NCI-H1930 (cell line): Measurements from ENCODE around the gene CHST14.
A peak's percentile ranks its signal among the peaks of the same experiment; 100 is the strongest.

Experiments used
- DNase-seq, 2 experiments: peaks; one replicate each; lab custom pipeline; 2025; lab: John Stamatoyannopoulos, UW

Gene CHST14, protein sequence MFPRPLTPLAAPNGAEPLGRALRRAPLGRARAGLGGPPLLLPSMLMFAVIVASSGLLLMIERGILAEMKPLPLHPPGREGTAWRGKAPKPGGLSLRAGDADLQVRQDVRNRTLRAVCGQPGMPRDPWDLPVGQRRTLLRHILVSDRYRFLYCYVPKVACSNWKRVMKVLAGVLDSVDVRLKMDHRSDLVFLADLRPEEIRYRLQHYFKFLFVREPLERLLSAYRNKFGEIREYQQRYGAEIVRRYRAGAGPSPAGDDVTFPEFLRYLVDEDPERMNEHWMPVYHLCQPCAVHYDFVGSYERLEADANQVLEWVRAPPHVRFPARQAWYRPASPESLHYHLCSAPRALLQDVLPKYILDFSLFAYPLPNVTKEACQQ

DNA sequence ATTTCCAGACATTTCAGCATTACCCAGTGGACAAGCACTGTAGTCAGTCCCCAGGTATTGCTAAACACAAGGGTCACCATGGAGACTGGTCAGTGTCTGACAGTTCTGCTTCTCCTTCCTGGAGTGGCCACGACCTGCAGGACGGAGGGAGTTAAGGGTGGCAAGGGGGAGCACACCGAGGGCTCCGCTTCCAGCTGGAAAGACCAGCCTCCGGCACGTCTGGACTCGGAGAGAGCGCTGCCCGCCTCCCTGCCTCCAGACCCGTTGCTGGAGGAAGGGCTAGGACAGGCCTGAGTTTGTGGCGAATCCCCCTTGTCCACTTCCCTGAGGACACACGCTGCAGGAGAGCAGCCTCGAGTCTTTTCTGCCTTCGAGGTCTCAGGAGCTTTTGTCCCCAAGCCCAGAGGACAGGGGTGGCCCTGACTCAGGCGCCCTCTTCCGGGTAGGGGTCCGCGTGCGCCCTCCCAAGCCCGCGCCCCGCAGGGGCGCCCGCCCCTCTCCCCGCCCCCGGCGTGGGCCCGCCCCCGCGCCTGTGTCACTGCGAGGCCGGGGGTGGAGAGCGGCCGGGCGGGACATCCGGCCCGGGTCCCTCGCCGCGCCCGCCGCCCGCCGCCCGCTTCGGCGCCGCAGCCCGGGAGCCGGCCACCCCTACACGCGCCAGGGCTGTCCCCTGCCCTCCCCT, at the start of gene CHST14:
CHST14 (plus strand) TSS at position 562 of the 682 bp plus-strand sequence. CDS start 230 bp downstream, outside the sequence.
- peak; percentile 31 to 67 for DNase-seq

DNA sequence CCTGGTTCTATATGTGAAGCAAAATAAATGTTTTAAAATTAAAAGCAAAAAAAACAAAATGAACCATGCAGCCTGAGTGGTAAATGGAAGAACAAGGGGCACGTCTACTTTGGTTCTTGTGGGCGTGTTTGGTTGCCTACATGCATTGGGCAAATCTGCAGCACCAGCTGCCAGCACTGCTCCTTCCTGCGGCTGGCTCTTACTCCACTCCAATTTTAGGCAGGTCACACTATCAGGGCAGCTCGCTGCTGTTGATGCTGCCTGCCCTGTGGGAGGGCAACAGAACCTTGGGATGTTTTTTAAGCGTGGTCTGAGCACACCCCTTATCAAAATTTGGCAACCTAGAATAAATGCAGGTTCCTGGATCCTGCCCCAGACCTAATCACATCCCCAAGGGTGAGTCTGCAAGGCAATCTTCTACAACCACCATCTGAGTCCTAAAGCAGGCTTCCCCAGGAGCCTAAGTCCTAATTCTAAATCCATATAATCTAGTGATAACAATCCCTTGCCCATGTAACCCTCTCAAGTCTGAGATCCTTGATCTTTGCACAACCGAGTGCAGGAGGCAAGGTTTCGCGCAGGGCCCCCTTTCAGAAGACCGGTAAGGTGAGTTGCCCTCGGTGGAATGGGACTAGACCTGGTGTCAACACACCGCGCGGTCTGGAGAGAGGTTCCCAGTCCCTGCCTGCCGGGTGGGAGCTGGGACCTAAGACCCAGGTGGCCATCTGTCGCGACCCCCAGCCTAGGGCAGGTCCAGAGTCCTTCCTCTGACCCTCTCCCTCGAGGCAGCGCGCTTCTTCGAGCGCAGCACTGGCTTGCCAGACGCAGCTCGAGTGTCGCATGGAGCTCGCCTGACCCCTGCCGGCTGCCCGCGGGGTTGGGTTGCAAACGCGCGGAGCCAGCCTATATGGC, 49.3 kb upstream of the CHST14 start:
- DNase-seq = peak in 1 of 2 experiments; percentile 64

DNA sequence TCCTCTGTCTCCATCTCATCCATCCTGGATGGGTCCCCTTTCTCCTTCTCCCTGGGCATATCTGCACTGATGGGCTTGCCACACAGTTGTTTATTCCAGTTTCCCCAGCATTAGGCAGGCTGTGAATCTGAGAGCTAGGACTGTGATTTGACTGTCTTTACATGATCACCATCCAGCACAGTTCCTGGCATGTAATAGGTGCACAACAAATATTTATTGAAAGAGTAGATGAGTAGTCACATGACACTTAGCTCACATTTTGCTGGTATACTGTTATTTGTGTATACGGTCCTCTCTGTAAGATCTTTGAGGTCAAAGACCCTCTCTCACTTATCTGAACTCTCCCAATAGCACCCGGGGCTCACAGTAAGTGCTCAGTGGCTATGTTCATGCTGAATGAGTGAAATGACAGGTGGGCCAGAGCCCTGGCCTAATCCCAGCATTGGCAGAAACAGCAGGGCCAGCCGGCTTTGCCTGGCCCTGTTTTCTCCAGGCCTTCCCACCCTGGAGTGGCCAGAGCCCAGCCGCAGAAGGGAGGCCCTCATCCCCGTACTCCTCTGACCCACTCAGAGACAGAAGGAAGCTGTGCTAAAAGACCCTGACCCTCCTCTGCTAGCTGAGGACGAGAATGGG, 46.2 kb upstream of the CHST14 start:
- DNase-seq = no peak

DNA sequence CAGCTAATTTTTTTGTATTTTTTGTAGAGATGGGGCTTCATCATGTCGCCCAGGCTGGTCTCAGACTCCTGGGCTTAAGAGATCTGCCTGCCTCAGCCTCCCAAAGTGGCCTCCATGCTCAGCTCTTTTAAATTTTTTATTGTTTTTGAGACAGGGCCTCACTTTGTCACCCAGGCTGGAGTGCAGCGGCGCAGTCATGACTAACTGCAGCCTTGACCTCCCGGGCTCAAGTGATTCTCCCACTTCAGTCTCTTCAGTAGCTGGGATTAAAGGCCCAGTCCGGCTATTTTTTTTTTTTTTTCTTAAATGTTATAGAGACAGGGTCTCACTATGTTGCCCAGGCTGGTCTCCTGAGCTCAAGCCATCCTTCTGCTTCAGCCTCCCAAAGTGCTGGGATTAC, 45.1 kb upstream of the CHST14 start:
- DNase-seq = no peak

DNA sequence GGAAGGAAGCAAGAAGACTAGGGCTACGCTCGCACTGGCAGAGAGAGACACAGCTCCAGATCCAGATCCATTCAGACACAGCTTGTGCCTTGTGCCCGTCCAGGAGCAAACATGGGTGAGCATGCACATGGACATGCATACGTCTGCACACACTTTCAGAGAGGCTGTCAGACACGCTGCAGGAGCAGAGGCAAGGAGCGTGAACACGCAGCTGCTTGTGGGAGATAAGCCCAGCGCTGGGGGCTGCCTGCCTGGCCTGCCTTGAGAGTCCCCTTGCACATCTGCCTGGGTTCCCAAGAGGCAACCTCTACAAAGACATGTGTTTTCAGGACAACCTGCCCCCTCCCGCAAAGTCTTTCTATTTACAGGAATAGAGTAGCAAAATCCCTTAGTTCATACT, 43.6 kb upstream of the CHST14 start:
- DNase-seq = no peak

DNA sequence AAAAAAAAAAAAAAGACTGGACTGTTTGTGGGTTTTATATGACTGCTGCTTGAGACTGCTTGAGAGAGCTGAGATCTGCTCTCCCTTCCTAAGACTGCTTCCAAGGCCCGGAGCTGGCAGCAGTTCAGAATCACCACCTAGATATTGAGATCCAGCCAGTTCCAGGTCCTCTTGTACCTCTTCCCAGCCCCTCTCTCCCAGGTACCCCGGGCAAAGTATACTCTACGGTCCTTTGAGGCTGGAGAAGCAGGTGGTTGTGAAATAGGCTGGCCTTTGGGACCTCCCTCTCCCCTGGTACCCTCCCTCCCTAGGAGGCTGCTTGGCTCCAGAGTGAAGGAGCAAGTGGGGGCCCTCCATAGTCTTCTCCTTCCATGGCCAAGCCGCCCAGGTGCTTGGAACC, 42.6 kb upstream of the CHST14 start:
- DNase-seq = no peak

DNA sequence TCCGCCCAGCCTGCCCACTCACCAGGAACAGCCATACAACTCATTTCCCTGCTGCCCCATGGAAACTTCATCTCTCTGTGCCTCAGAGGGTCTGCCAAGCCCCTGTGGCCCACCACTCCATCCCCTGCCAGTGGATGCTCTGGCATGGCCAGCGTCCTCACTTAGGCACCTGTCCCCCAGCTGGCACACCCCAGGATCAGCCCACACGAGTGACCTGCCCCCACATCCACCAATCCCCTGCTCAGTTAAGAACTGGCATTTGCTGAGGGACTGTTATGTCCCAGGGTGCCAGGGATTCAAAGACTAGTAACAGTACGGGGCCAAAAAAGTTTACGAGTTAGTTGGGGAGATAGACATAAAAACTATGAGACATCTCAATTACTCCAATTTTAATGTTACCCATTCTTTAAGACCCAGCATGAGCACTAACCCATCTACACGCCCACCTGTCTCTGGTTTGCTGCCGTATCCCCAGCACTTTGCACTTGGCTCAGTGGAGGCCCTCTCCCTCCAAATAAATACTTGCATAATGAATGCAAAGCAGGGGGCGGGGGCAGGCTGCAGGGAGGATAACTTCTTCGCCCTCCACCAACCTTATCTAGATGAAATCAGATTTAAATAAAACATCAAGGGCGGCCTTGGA, 41.6 kb upstream of the CHST14 start:
- DNase-seq = no peak

DNA sequence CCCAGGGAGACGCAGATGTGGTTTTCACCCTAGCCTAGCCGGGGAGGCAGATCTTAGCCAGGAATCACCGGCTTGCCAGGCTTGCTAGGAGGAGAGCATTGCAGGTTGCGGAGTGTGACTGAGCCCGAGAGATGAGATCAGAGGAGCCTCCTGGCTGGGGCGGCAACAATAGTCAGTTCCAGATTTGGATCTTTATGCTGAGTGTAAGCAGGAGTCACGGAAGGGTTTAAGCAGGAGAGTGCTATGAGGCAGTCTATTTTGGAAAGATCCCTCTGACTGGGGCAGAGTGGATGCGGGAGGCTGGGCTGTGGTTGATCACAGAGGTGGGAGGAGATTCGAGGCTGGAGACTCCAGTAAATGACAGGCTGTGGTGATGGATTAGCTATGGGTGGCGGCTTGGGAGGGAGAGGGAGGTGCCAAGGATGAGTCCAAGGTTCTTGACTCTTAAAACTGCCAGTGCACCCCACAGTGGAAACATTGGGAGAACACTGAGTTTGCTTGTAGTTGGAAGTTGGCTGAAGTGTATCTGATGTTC, 40.4 kb upstream of the CHST14 start:
- DNase-seq = no peak

DNA sequence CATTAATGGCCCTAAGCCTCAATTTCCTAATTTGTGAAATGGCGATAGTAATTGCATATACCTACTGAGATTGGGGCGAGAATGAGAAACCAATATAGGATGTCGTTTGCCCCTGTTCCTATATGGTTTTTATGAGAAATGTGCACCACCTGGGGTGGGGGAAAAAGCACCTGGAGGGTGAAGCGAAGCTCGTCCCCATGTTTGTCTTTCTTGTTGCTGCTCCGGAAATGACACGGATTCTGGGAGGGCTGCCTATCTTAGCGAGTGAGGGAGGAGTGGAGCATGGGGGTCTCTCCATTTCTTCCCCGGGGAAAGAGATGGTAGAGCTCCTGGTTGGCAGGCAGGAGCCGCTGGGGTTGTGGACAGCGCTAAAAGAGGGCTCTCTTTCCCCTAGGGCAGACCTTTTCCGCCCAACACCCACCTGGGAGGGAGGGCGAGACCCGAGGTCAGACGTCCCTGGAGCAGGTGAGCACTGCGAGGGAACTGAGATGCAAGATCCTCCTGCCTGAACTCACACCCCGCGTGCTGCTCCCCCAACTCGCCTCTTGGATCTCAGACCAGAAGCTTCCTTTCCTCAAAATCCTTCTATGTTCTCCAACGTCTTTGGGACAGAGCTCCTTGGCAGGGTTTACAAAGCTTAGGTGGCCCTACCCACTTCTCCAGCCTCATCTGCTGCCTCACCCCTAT, 35.6 kb upstream of the CHST14 start:
- no peak for DNase-seq

DNA sequence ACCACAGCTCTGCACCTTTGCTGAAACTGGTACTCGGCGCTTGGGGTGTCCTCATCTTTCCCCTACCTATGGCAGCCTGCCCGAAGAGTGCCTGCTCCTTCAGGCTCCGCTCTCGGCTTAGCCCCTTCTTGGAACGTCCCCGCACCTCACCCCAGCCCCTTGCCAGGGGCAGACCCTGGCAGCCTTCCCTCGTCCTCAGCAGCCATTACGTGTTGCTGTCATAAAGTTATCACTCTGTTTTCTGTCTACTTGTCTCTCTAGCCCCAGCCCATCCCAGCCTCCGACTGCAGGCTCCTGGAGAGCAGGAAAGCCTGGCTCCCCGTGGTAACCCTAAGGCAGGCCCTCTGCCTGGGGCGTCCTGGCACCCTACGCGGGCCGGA, 35.1 kb upstream of the CHST14 start:
- no peak for DNase-seq

DNA sequence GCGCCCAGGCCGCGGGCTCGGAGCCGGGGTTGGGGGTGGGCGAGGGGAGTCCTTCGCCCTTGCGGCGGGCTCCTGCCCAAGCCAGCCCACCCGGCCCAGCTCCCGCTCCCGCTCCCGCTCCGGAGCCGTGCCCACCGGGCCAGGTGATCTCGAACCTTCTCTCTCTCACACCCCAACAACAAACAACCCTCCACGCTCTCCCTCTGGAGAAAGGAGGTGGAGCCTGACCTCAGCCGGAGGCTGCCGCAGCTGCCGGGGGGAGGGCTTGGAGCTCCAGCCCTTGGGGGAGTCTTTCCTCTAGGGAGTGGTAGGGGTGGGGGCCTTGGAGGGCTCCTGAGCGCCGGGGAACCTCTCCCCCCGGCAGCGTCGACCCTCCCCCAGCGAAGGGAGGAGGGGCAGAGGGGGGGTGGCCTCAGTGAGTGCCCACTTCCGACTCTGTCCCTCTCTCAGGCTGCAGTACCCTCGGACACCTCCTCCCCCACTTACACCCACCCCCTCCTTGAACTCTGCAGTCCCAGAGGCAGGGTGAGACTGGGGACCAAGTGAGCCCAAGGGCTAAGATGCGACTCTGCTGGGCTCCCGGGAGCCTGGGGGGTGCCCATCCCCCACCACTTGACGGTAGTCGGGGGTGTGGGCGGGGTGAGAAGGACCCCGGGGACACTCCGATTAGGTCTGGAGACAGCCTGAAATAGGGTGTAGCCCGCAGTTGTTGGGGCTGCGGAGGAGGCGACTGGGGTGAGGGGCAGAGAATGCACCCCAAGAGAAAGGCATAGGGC, 34.5 kb upstream of the CHST14 start:
- DNase-seq = no peak

DNA sequence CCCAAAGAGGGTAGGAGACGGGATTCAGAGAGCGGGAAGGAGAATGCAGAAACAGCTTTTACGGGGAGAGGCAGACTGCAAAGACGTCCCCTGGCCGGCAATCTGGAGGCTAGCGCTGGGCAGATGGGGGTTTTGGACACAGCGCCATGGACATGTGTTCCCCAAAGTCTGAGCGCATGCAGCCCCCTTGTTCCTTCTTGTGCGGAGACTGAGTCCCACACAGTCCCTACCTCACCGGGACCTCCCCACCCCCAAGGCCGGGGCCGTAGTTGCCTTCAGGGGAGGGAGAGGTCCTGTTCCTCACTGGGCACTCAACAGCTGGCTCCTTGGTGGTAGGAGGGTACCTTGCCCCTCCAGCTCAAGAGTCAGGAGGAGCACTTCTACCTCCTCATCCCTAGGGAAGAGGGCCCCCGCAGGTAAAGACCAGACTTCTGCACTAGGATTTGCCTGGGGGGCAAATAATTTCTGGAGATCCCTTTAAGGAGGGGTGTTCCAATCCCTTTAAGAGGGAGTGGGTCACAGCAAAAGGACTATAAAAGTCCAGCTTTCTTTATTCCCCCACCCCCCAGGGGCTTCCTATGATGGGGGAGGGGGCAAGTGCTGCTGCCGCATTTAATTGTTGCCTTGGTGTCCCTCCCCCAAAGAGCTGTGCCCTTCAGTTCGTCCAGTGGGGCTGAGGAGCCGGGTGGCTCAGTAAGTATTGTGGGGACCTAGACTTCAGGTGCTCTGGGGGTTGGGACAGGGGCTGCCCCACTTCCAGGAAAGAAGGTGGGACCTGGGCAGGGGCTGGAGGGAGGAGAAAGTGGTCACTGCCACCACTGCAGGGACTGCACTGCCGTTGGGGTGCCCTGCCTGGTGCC, 33.7 kb upstream of the CHST14 start:
- DNase-seq = no peak

DNA sequence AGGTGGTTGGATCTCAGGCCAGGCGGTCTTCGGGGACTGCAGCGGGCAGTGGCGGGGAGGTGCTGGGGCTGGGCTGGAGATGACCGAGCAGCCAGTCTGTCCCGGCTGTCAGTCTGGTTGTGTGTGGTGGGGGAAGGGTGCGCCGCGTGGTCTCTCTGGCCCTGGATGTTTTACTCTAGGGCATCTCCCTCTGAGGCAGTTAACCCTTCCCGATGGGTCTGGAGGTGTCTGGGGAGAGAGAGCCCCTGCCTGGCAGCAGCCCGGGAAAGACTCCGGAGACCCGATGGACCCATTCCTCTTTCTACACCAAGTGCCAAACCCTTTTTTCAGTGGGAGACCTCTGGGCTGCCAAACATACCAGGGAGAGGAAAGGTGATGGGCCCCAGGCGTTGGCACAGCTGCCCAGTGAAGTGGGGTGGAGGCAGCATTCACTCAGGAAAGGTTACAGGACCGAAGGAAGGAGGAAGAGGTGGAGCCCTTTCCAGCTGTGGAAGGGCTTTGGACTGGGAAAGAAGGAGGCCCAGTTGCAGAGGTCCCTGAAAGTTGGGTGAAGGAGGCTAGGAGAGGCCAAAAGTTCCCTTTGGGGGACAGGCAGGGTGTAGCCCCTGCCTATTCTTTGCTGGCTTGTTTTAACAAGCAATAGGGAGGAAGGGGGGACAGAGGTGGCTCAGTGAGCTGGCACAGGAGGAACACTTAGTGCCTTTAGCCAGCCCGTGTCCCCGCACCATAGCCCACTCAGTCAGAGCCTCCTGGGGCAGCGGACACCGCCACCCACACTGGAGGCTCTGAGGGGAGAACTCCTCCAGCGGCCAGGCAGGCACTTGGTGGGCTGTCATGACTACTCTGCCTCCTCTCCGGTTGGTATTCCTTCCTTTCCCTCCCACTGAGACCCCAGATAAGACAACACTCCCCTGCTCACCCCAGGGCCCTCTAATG, 32.8 kb upstream of the CHST14 start:
- DNase-seq = no peak

DNA sequence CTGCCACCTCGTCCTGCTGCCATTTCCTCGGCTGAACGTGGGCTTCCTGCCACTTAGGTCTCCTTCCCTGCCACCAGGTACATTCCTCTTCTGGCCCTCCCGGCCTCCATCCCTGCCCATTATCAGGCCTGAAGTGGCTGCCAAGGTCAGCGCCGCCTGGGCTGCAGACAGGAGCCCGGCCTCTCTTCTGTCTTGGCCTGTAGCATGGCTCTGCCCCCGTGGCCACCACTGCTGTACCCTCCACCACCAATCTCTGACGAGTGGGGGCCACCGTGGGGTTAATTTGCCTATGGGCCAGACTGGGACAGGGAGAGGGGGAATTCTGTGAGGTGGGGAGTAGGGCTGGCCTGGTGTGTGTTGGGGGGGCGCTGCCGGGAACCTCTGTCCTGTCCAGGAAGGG, 32.1 kb upstream of the CHST14 start:
- no peak for DNase-seq

DNA sequence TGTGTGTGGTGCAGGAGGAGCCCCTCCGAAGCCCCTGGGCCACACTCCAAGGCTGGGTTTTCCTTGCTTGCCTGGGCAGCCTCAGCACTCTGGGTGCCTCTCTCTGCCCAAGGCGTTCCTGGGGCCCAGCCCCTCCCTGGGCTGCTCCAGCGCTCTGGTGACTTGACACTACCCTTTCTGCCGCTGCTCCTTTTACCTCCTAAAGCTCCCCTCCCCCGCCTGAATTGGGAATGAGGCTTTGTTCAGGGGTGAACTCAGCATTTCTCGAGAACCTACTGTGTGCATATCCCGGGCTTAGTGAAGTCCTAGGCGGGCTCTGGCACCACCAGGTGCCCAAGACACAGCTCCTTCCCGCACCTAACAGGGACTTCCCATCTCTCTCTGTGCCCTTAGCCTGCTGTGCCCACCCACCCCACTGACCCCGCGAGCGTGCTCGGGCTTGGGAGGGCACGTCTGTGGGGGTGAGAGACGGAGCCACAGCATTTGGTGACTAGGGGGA, 31.3 kb upstream of the CHST14 start:
- no peak for DNase-seq

DNA sequence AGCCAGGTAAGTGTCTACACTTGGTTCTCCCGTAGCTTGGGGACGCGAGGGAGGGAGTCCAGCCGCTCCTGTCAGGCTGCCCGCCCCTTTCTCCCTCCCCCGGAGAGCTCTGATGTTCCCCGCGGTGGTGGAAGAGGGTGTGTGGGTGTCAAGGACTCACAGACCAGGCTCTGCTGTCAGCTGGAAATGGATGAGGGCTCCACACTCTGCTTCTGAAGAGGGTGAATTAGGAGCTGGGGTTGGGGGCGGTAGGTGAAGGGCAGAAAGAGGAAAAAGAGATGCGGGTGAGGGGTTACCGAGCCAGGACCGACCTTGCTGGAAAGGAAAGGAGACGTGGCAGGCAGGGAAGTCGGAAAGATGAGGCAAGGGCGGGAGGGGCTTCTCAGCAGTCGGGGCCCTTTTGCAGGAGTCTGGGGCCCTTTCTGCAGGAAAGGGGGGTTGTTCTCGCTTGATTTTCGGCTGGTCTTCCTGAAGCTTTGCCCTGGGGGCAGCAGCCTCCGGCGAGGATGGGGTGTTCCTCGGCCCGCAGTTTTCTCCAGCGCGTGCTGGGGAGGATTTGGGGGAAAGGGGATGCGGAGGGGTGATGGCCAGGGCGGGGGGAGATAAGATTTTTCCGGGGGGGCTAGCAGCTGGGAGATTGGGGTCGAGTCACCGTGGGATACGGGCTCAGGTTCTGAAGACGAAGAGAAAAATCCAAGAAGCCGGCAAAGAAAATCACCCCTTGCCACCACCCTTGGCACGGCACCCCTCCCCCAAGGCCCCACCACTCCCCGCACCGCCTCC, 30.6 kb upstream of the CHST14 start:
- no peak for DNase-seq
